ENCODE measurements around the gene NDNF.

NDNF gene

GRCh38 chr4:121057466-121057922 is 14.8 kb downstream of the NDNF start:
- TF ChIP-seq SIN3A (IDR thresholded peaks at IDR 0.05; ENCODE audit: borderline replicate concordance, insufficient read depth, low read length) = no peak
- TF ChIP-seq TAF1 (IDR thresholded peaks at IDR 0.05; ENCODE audit: borderline replicate concordance, insufficient read depth, low read length) = no peak
- TF ChIP-seq POLR2AphosphoS5 (IDR thresholded peaks at IDR 0.05; ENCODE audit: low read depth, low read length) = no peak
- TF ChIP-seq, protein P1, sequence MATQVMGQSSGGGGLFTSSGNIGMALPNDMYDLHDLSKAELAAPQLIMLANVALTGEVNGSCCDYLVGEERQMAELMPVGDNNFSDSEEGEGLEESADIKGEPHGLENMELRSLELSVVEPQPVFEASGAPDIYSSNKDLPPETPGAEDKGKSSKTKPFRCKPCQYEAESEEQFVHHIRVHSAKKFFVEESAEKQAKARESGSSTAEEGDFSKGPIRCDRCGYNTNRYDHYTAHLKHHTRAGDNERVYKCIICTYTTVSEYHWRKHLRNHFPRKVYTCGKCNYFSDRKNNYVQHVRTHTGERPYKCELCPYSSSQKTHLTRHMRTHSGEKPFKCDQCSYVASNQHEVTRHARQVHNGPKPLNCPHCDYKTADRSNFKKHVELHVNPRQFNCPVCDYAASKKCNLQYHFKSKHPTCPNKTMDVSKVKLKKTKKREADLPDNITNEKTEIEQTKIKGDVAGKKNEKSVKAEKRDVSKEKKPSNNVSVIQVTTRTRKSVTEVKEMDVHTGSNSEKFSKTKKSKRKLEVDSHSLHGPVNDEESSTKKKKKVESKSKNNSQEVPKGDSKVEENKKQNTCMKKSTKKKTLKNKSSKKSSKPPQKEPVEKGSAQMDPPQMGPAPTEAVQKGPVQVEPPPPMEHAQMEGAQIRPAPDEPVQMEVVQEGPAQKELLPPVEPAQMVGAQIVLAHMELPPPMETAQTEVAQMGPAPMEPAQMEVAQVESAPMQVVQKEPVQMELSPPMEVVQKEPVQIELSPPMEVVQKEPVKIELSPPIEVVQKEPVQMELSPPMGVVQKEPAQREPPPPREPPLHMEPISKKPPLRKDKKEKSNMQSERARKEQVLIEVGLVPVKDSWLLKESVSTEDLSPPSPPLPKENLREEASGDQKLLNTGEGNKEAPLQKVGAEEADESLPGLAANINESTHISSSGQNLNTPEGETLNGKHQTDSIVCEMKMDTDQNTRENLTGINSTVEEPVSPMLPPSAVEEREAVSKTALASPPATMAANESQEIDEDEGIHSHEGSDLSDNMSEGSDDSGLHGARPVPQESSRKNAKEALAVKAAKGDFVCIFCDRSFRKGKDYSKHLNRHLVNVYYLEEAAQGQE (IDR thresholded peaks at IDR 0.05; ENCODE audit: insufficient read depth in 1 of 2, low read depth in 2 of 2, low read length in 2 of 2) = no peak
- TF ChIP-seq FOXP2 (optimal IDR thresholded peaks at IDR 0.05; ENCODE audit: borderline replicate concordance, extremely low read depth, extremely low read length, insufficient read depth) = no peak

DNA sequence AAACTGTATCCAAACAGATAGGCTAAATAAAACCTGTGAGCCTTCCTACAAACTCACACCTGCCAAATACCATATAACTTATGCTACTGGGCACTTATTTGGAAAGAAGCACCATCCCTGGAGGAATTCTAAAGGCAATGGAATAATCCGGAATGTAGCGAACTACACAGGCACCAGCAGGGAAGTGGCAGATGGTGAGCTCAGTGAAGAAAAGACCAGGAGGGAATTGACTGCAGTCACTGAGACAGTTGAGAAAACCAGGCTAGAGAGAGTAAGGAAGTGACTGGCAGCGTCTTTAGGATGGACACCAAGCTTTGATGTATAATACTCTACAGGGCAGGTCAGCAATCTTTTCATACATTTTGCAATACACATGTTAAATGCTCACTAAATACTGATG is 16.3 kb downstream of the NDNF start:
- TF ChIP-seq SIN3A (IDR thresholded peaks at IDR 0.05; ENCODE audit: borderline replicate concordance, insufficient read depth, low read length) (no peak), FOXP2 (optimal IDR thresholded peaks at IDR 0.05; ENCODE audit: borderline replicate concordance, extremely low read depth, extremely low read length, insufficient read depth) (no peak), TAF1 (IDR thresholded peaks at IDR 0.05; ENCODE audit: borderline replicate concordance, insufficient read depth, low read length) (no peak), POLR2AphosphoS5 (IDR thresholded peaks at IDR 0.05; ENCODE audit: low read depth, low read length) (no peak)
- TF ChIP-seq, protein P1 (IDR thresholded peaks at IDR 0.05; ENCODE audit: insufficient read depth in 1 of 2, low read depth in 2 of 2, low read length in 2 of 2) = no peak

DNA sequence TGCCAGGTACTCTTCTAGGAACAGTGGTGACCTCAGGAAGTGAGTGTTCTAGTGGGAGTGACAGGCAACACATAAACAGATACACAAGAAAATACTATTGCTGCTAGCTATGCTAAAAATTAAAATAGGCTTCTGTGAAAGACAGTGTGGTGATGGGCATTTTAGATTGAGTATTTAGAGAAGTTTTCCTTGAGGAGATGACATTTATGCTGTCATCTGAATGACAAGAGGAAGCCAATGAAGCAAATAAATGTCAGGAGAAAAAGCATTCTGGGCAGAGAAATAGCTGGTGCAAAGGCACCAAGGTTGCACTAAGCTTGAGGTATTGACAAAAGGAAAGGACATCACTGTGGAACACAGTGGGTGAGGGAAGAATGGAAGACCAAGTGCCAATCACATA is 18.0 kb downstream of the NDNF start:
- no peak for TF ChIP-seq POLR2AphosphoS5 (IDR thresholded peaks at IDR 0.05; ENCODE audit: low read depth, low read length)
- TF ChIP-seq, protein P1 (IDR thresholded peaks at IDR 0.05; ENCODE audit: insufficient read depth in 1 of 2, low read depth in 2 of 2, low read length in 2 of 2) = no peak
- TF ChIP-seq TAF1 (IDR thresholded peaks at IDR 0.05; ENCODE audit: borderline replicate concordance, insufficient read depth, low read length) = no peak
- no peak for TF ChIP-seq SIN3A (IDR thresholded peaks at IDR 0.05; ENCODE audit: borderline replicate concordance, insufficient read depth, low read length)
- no peak for TF ChIP-seq FOXP2 (optimal IDR thresholded peaks at IDR 0.05; ENCODE audit: borderline replicate concordance, extremely low read depth, extremely low read length, insufficient read depth)

GRCh38 chr4:121053601-121054143 is 18.7 kb downstream of the NDNF start:
- TF ChIP-seq POLR2AphosphoS5 (IDR thresholded peaks at IDR 0.05; ENCODE audit: low read depth, low read length) (no peak), FOXP2 (optimal IDR thresholded peaks at IDR 0.05; ENCODE audit: borderline replicate concordance, extremely low read depth, extremely low read length, insufficient read depth) (no peak), SIN3A (IDR thresholded peaks at IDR 0.05; ENCODE audit: borderline replicate concordance, insufficient read depth, low read length) (no peak), TAF1 (IDR thresholded peaks at IDR 0.05; ENCODE audit: borderline replicate concordance, insufficient read depth, low read length) (no peak)
- TF ChIP-seq, protein P1 (IDR thresholded peaks at IDR 0.05; ENCODE audit: insufficient read depth in 1 of 2, low read depth in 2 of 2, low read length in 2 of 2) = no peak

Data from PFSK-1 (cell line).